GM10847 (cell line): ENCODE data around the gene HDAC4.

Source experiments
- POLR2A ChIP-seq: IDR thresholded peaks from 2 replicates; pipeline ENCODE4 v1.6.1; 2011; ENCODE audit not compliant: insufficient read length; ENCODE audit errors: extremely low read depth

HDAC4 gene

DNA sequence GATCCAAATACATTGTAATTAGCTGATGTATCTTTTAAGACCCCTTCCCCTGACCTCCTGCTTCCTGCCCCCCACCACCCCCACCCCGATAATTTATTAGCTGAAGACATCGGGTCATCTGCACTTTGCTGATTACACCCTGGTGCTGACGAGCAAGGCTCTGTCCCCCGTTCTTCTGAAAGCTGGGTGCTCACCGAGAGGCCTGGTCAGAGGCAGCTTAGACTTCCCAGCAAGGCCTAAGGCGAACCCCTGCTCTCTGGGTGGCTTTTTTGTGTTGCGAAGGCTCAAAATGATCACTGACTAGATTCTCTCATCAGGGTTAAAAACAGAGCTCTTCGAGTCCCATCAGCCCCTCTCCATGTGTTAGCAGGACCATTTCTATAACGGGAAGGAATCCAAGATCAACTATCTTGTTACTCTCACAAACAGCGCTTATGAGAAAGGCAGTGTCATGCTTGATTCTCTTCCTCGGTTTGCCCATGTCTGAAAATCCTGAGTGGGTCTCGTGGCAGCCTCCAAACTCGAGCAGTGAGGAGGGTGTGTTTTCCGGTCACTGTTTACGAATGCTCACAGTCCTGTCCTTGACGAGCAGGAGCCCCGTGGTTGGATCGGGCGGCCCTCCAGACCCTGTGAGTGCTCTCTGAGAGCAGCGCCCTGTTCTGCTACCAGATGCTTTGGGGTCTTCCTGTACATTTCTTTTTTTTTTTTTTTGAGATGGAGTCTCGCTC, 201.6 kb downstream of the HDAC4 start:
- TF ChIP-seq POLR2A, result no peak

DNA sequence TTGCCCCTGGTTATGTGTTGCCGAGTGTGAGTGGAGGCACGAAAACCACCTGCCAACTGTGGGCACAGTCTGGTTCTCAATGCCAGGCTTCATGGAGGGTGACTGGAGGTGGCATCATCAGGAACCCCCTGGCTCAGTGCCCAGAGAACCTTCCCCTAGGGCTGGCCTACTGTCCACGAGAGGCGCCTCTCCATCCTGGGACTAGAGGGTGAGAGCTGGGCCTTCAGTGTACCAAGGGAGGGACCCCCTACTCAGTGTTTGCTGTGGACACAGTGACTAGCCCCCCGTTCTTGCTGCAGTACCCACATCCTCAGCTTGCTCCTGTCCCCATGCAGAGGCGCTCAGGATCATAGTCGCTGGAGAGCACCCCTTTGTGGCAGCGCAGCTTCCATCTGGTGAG, 202.6 kb downstream of the HDAC4 start:
- TF ChIP-seq POLR2A, result no peak

DNA sequence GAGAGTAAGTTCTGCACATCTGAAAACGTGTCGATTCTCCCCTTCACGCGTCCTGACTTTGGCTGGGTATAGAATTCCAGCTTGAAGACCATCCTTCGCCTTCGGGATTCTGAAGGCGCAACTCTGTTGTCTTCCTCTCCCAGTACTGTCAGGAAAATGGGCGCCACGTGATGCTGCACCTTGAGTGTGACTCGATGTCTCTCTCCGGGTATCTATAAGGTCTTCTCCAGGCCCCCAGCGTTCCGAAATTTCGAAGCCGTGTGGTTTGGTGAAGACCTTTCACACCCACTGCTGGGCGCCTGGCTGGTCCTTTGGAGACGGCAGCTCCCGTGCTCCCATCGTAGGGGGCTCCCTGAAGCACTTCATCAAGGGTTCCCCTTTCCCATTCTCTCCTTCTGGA, 203.7 kb downstream of the HDAC4 start:
- no peak for TF ChIP-seq POLR2A

DNA sequence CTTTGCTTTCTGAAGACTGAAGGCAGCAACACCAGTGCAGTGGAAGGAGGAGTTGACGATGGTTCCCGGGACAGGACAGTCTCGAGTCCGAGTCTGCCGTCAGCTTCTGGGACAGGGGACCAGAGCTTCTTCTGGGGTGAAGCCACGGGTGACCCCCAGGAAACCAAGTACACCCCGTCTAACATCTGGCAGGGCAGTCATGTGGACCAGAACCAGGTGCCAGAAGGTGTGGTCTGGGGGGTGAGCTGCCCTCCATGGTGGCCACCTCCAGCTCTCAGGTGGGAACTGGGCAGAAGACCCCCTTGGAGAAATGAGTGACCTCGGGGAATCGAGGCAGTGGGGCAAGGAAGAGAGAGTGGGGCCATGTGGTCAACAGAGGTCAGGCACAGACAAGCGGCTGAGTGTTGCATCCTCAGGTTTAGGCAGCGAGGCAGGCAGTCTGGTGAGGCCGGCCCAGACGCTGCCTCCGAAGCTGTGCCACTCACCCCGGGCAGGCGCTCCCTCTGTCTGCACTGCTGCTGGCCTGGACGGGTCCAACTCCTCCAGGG, 204.3 kb downstream of the HDAC4 start:
- TF ChIP-seq POLR2A, result no peak

DNA sequence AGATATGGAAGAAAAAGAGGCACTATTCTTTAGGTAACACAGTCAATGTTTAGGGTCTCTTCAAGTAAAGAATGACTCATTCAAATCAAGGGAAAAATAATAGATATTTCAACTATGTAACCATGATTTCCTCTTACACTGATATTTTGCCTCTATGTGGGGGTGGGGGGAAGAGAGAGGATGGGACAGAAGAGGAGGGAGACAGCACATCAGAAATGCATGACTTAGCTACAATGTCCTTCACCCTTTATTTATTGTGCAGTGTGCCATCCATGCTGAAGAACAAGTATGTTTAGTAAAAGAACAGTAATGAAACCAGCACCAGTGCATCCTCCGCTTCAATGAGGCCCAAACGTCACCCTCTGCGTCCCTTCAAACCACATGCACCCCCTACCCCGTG, 204.8 kb downstream of the HDAC4 start:
- TF ChIP-seq POLR2A, result no peak

DNA sequence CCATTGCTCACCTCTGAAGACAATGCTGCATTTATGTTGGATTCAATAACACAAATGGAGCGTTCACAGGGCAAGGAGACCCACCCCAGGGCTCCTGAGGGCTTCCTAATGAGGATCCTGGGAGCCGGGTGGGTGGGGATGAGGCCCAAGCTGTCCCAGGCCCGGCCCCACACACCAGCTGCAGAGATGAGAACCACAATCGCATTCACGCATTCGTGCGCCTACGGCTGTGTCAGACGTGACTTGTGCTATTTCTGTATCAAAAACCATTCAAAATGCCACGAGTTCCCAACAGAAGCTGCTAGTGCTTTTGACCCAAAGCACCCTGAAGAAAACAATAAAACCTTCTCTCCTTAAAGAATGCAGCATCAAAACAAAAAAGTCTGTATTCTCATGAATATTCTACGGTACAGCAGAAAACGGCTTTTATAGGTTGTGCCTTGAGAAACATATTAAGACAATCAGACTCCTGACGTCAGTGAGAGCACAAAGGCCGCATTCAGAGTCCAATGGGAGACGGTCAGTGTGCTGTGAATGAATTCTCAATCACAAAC, 205.4 kb downstream of the HDAC4 start:
- TF ChIP-seq POLR2A, result no peak

DNA sequence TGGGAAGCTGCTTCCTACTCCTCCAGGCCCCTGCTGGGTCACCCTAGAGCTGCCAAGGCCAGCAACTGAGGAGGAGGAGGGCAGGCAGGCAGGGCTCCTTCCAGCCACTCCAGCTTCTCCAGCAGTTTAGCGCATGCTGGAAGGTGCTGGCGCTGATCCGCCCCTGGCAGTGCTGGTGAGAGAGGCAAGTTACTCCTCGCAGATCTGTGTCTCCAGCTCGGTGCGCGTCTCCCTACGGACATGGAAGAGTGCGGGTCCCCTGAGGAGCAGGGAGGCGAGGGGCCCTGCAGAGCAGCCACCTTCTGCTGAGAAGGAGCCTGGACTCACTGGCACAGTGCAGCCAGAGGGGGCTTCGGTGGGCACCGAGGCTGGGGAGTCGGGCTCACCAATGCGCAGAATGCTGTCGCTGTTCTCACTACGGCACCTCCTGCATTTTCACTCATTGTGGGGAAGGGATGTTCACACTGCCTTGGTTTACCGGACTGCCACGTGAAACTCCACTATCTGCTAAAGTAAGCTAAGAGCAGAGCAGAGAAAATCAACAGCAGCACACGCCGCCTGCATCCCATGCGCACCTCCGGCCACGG, 206.0 kb downstream of the HDAC4 start:
- no peak for TF ChIP-seq POLR2A

DNA sequence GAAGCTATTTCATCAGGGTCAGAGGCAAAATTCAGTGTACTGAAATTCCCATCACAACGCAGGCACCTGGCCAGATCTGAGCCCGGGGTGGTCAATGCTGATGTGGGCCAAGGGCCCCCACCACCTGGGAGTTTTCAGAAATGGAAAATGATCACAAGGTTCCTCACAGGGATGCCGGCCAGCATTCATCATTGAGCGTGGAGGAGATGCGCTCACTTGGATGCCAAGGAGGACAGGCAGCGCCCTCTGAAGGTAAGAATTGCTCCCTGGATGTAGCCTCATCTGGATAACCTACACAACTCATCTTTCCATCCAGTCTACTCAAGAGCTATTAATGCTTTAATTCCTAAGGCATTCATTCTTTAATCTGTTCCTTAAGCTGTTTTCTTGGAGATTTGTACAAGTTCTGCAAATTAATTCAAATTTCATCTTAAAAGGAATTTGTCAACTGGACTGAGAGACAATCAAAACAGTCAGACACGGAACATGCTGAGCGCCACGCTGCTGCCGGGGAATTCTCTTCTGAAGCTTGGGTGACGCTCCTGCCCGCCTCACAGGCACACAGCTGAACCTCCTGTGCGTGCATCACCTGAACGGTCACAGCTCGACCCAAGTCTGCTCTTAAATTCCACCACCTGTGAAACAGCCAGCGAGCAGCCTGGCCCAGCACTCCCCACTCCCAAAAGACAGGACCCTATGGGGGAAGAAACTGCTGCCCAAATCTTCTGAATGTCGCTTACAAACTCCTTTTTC, 206.7 kb downstream of the HDAC4 start:
- TF ChIP-seq POLR2A, result no peak

DNA sequence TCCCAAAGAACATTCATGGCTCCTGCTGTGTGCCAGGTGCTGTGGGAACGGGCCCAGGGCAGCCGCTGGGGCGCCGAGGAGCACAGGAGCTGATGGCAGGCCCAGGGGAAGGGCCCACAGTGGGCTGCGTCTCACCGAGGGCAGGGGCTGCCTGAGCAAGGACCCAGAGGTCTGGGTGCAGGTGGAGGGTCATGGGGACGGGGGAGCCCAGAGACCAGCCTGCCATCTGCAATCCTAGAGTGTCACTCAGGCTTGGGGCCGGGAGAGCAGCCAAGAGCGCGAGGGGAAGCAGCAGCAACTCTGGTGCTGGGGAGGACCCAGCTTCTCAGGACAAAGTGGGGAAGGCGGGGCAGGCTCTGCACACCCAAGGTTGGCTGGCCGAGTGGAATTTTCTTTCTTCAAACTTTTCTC, 207.4 kb downstream of the HDAC4 start:
- no peak for TF ChIP-seq POLR2A

DNA sequence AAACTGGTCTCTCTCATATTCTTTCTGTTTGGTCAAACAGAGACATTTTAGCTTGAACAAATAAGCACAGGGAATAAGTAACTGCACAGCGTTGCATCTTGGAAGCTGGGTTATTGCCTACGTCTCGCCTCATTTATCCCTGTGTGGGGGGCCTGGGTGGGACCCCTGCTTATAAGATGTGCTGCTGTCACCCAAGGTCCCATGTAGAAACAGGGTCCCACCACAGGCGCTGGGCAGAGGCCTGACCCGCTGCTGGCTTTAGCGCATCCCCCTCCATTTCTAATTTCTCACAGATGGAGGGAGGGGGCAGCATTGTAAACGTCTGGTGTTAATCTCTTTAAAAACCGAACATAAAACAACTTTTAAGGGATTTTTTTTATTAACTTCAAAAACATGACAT, 207.8 kb downstream of the HDAC4 start:
- no peak for TF ChIP-seq POLR2A

DNA sequence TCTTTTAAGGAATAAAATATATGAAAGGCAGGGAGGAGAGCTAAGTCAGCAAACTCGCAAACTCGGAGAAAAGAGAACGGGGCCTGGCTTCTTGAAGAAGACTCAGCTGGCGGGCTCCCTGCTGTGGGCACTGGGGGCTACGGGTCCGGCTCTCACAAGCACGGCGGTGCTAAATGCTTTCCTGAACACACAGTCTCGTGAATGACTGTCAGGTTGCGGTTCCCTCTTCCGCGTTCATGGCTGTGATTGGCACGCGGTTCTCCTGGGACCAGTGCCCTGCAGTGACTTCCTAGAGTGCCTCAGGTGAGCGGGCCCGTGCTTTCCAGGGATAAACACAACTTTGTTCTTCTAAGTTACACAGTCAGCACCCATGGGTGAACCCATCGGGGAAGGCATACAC, 208.4 kb downstream of the HDAC4 start:
- TF ChIP-seq POLR2A, result no peak

DNA sequence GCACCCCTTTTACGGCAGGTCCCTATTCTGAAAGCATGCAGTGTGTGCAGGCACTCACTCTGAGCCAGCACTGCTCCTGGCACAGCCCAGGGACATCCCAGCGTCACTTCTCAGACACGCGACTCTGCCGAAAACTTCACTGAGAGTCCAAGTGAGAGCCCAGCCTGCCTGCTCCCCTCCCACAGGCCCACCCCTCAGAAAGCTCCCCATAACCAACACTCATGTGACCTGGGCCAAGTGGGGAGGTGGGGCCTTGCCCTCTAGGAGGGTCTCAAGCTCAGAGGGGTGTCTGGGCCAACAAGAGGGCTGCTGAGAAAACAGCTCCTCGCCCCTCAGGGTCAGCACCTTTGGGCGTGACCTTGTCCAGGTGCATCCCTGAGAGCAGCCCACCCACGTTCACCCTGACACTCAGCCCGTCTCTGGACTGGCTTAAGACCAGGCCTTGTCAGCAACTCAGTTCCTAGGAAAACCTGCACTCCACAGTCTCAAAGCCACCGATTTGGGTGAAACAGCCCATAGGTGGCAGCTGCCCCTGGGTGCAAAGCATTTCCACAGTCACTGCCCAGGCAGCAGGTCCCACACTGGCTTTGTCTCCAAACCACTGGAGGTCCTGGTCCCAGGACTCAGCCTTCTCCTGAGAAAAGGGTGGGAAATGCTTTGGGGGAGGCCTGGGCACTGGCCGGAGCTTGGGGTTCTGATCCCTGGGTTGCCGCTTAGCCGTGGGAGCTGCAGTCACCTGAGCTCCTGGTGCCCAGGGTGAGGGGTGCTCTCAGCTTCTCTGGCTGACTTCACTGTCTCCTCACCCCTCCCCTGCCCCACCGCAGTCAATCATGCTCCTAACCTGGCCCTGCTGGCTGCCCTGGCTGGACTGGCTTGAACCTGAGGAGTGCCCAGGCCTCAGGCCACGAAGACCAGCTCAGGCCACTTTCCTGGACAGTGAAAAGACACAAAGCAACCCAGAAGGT, 209.6 kb downstream of the HDAC4 start:
- no peak for TF ChIP-seq POLR2A

DNA sequence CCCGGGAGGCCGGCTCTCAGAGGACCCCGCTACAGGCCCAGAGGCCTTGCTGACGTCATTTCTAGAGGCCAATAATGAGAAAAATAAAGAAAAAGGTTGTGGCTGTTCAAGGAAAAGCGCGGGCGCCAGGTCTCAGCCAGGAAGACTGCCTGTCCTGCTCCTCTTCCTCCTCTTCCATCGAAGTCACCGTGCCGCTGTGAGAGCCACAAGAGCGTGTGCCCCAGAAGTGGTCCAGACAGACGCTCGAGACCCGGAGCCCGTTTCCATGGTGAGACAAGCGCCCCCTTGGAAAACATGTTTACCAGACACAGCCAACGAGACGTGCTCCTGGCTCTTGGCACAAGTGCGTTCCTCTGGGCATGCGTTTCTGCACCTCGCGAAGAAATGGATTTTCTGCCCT, 210.5 kb downstream of the HDAC4 start:
- TF ChIP-seq POLR2A, result no peak

DNA sequence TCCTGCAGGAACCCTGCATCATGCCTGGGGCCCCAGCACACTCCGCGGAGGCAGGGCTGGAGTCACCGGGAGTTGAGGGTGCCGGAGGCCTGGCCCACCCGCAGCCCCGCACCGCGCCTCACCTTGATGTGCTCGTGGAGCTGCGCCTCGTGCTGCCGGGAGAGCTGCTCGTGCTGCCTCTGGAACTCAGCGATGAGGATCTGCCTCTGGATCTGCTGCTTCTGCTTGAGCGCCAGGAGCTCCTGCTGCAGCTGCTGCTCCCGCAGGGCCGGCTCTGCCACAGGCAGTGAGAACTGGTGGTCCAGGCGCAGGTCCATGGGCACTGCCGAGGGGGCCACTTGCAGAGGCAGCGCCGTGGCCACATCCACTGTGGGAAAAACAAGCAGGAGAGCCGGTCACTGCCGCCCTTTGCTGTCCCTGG, 211.1 kb downstream of the HDAC4 start:
- TF ChIP-seq POLR2A, result no peak

DNA sequence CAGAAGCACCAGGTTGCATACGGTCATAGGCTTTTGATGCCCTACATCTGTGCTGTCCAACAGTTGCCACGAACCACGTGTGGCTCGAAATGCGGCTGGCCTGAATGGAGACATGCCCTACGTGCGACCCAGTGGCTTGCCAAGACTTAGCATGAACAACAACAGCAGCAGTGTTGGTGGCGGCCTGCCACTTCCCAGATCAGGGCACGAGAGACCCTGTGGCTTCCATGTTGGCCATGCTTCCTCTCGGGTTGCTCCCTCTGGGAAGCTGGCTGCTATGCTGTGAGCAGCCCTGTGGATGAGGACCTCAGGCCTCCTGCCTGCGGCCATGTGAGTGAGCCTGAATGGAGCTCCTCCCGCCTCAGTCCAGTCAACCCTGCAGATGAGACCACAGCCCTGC, 212.3 kb downstream of the HDAC4 start:
- TF ChIP-seq POLR2A, result no peak
